GM20431 (cell line): Measurements from ENCODE around the gene TNFAIP2.

Experiments used
- in situ Hi-C: fragments of 300-500 bp; cut with MseI, MboI; formaldehyde crosslinking; loops from one replicate; pipeline ENCODE4 v1.15.0; 2020; ENCODE audit warnings: low sequenced_read_pairs; ENCODE audit not compliant: unreplicated experiment

Gene TNFAIP2

DNA sequence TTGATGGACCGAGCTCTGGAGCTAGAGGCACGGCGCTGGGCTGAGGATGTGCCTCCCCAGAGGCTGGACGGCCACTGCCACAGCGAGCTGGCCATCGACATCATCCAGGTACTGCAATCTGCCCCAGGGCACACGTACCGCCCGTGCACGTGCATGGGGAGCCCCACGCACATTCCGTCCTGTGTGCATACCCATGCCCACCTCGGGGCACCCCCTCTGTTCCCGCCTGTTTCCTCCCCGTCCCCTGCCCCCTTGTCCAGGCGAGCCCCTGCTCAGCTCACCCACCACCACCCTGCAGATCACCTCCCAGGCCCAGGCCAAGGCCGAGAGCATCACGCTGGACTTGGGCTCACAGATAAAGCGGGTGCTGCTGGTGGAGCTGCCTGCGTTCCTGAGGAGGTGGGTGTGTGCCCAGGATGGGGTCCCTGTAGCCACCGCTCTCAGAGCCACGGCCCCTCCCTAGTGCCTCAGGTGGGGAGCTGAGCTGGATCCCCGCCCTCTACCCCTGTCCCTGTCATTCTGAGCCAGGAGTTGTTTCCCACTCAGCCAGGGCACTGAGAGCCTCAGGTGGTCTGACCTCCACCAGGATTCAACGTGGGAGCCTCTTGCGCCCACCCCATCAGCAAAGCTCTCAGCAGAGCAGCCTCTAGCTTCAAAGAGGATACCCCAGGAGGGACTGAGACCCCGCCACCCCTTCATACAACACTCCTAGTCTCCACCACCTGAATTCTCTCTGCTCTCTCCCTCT, 6.9 kb downstream of the TNFAIP2 start:
- in situ Hi-C loops = no loop called here

DNA sequence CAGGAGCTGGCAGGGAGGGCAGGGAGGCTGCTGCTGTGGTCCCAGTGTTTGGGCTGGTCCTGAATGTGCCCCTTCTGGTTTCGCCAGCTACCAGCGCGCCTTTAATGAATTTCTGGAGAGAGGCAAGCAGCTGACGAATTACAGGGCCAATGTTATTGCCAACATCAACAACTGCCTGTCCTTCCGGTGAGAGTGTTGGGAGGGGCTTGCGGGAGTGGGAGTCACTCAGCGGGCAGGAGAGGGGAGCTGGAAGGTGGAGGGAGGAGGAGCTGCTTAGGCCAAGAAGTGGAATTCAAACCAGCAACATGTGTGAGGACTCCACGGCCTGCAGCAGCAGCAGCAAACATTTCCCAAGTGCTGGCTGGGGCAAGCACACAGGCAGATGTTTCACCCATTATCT, 7.7 kb downstream of the TNFAIP2 start:
- in situ Hi-C loops = no loop called here

DNA sequence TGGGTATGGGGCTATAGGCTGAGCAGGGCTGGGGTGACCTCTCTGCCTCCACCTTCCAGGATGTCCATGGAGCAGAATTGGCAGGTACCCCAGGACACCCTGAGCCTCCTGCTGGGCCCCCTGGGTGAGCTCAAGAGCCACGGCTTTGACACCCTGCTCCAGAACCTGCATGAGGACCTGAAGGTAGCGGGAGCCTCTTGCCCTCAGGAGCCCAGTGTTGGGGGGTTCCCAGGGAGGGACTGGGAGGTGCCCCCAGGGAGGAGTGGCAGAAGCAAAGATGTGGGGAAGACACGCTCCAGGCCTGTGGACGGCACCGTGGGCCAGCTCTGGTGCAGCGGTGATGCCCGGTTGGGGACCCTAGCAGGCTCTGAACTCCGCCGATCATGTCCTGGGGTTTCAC, 8.3 kb downstream of the TNFAIP2 start:
- in situ Hi-C loops = no loop called here

DNA sequence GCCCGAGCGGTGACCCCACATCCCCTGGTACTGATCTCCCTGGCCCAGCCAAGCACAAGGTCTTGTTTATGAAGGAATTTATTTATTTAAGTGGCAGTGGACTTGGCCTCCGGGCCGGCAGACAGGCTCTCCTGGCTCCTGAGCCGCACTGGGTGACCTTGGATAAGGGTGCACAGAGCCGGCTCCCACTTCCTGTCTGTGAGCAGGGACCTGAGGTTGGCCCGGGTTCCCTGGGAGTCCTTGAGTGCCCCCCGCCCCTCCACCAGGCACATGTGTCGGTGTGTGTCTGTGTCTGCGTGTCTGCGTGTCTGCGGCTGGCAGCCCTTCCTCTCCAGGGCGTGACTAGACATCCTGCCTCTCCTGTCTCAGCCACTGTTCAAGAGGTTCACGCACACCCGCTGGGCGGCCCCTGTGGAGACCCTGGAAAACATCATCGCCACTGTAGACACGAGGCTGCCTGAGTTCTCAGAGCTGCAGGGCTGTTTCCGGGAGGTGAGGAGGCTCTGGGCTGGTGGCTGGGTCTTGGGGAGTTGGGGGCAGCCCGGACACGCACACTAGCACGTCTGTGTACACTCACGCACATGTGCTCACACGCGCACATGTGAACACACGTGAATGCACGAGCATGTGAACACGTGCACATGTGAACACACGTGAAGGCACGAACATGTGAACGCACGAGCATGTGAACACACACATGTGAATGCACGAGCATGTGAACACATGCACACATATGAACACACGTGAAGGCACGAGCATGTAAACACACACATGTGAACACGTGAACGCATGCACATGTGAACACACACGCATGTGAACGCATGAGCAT, 9.3 kb downstream of the TNFAIP2 start:
- in situ Hi-C loops = no loop called here

DNA sequence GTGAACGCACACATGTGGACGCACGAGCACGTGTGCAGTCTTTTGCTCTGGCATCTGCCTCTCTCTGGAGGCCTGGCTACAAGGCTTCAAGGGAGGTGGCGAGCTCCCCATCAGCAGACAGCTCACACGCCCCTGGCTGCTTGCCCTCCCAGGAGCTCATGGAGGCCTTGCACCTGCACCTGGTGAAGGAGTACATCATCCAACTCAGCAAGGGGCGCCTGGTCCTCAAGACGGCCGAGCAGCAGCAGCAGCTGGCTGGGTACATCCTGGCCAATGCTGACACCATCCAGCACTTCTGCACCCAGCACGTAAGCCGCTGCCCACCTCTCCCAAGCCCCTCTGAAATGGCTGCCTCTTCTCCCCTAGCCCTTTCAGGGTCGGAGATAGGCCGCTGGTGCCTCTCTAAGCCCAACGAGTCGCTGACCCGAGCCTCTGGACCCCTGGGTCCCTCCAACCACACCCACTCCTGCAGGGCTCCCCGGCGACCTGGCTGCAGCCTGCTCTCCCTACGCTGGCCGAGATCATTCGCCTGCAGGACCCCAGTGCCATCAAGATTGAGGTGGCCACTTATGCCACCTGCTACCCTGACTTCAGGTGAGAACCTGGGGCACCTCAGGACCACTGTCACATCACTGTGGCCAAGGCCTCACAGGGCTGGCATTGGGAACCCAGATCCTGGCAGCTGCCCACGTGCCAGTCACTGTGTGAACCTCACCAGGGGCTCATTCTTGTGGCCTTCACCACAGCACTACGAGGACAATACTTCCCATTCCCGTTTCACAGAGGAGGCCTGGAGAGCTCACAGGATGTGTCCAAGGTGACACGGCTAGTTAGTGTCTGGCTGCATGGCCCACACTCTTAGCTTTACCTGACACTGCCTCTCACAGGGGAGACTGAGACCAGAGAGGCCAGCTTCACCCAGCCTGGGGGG, 10.2 kb downstream of the TNFAIP2 start:
- in situ Hi-C loops = no loop called here

DNA sequence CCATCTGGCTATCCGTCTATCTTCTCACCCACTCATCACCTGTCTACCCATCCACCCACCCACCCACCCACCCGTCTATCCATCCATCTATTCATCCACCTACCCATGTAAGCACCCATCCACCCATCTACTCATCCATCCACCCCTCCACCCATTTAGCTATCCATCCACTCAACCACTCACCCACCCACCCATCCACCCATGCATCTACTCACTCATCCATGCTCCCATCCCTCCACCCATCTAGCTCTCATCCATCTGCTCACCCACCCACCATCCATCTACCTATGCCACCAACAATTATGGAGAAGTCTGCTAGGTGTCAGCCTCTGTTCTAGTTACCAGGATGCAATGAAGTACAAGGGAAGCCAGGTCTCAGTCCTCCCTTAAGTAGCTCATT, 11.1 kb downstream of the TNFAIP2 start:
- in situ Hi-C loops = no loop called here

DNA sequence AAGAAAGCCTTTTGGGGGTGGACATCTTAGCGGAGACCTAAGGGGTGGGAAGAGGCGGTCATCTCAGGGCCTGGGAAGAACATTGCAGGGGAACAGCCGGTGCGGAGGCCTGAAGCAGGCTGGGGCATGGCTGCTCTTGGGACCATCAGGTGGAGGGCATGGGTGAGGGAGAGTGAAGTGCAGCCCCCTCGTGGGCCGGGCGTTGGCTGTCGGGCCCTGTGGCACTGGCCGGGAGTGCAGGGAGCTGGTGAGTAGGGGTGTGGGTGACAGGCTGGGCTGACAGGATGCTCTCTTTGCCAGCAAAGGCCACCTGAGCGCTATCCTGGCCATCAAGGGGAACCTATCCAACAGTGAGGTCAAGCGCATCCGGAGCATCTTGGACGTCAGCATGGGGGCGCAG, 11.7 kb downstream of the TNFAIP2 start:
- in situ Hi-C loops = no loop called here

DNA sequence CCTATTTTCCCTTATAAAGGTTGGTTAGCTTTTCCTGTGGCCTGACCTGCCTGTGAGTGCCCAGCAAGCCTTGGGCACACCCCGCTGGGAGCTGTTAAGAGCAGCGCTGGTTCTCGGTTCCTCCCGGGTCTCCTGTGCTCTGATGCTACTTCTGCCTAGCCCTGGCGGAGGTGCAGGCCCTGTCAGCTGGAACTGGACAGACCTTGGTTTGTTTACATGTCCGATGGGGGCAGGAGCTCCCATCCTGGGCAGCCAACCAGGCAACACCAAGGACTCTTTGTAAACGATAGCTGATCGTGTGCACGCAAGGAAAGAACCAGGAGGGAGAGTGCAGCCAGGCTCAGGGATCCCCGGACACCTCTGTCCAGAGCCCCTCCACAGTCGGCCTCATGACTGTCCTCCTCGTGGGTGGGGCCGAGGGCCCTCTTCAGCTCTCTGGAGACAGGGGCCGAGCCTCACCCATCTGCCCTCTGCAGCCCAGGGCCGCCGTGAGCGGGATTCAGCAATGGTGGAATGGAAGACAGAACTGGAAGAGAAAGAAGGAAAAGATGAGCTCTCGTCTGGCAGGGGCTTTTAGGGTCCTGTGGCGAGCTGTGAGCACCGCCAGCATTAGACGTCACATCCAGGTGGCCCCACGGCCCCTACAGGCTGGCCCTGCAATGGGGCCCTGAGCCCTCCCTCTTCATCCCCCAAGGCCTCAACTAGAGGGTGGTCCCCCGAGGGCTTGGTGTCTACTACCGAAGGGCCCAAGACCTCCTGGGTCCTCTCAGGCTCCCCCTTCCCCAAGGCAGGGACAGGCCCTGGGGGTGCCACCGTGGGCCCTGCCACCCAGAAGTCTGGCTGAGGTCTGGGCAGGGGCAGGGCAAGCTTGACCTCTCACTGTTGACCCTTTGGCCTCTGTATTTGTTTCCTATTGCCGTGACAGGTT, 12.3 kb downstream of the TNFAIP2 start:
- in situ Hi-C loops = no loop called here

DNA sequence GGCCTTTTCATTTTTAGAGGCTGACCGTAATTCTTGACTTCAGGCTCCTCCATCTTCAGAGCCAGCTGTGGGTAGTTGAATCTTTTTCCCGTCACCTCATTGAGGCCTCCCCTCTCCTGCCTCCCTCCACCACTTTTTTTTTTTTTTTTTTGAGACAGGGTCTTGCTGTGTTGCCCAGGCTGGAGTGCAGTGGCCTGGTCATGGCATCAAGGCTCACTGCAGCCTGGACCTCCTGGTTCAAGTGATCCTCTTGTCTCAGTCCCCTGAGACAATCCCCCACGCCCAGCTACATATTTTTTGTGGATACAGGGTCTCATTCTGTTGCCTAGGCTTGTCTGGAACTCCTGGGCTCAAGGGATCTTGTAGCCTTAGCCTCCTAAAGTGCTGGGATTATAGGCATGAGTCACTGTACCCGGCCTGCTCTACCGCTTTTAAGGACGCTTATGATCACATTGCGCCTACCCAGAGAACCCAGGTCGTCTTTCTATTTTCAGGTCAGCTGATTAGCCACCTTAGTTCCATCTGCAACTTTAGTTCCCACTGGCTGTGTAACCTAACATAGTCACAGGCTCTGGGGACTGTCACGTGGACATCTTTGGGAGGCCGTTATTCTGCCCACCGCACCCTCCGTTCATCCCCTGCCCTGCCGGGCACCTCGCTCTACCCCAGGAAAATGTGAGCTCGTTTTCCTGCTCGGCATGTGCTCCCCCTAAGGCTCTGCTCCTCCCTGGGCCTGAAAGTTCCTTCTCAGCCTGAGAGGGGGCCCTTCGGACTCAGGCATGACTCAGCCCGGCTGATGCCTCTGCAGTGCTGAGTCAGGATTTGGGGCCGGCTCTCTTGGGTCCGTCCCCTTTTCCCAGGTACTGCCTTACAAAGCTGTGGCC, 13.4 kb downstream of the TNFAIP2 start:
- in situ Hi-C loops = no loop called here

DNA sequence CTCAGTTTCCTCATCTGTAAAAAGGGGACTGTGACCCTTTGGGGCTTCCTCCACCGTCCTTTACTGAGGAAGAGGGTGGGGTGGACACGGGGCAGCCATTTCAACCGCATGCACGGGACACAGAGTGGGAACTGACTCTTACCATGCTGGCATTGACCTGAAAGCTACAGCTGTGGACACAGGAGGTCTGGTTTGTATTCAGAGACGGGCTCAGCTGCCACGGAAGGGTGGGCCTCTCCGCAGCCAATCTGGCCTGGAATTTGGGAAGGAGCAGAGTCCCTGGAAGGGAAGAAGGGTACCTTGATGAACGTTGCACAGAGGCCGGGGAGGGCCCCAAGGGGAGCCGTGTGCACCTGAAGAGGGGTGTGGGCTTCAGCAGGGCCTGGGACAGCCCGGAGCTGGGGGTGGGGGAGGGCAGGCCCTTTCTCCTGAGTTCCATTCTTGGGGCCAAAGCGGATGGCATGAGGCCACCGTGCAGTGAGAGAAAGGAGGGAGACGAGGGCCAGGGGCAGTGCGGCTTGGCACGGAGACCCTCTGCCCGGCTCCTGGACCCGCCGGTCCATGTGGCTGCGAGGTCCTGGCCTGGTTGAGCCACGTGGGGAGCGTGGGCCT, 14.5 kb downstream of the TNFAIP2 start:
- in situ Hi-C loops = no loop called here

DNA sequence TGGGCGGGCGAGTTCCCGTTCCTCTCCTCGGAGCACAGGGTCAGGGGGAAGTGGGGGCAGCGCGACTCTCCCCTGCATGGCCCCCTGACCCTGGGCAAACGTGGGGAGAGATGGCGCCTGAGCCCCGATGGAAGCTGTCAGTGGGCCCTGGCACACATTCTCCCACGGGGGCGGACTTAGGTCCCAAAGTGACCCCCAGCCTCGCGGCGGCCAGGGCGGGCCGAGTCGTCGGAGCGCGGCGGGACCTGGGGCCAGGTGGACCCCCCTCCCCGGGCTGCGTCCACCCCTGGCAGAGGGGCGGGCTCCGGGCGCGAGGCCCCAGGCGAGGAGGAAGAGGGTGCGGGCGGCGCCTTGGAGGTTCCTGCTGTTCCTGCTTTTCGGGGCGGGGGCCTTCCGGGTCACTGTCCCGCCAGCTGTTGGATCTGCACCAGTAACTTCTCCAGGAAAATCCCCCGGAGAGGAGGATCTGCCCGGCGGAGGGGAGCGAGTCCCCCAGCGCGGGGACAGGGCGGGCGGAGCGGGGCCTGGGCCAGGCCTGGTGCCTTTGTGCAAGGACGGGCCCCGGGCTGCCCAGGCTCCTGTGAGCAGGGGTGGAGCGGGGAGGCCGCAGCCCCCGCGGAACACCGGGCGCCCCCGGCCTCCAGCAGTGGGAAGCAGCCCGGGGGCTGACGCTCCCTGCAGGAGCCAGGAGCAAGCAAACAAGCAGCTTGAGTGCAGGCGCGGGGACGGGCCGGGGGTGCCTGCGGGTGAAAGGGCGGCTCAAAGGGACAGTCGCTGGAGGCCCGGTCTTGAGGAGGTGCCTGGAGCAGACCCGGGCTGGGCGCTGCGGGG, 15.3 kb downstream of the TNFAIP2 start:
- in situ Hi-C loops = no loop called here

DNA sequence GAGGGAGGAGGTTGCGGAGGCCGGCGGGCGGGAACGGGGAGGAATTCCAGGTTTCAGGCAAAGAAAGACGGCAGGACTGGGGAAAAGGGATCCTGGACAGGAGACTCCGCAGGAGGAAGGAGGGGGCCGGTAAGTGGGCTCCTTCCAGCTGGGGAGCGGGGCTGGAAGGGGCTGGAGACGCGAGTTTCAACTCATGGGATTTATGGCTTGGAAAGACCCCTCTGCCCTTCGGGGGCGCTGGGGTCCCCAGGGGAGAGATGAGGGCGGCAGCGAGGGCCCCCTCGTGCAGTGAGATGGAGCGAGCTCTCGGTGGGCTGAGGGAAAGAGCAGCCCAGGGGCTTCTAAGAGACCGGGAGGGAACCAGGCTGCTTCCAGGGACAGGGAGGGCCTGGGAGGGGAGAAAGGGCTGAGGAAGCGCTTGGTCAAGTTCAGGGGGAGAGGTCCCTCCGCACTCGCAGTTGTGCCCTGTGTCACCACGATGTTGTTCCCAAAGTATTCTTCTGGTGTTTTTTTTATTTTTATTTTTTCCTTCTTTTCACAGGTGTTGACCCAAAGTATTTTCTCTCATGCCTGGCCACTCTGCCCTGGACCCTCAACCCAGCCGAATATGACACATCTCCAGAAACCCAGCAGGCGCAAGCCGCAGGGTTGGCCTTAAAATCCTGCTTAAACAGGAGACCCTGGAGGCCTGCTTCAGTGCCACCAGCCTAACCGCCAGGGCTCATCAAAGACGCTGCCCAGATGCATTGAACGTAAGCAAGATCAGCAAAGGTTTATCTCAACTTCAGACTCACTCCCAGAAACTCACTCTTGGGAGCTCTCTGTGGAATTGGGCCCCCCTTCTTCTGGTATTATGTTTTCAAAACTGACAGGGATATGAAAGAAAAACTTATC, 16.1 kb downstream of the TNFAIP2 start:
- in situ Hi-C loops = no loop called here

DNA sequence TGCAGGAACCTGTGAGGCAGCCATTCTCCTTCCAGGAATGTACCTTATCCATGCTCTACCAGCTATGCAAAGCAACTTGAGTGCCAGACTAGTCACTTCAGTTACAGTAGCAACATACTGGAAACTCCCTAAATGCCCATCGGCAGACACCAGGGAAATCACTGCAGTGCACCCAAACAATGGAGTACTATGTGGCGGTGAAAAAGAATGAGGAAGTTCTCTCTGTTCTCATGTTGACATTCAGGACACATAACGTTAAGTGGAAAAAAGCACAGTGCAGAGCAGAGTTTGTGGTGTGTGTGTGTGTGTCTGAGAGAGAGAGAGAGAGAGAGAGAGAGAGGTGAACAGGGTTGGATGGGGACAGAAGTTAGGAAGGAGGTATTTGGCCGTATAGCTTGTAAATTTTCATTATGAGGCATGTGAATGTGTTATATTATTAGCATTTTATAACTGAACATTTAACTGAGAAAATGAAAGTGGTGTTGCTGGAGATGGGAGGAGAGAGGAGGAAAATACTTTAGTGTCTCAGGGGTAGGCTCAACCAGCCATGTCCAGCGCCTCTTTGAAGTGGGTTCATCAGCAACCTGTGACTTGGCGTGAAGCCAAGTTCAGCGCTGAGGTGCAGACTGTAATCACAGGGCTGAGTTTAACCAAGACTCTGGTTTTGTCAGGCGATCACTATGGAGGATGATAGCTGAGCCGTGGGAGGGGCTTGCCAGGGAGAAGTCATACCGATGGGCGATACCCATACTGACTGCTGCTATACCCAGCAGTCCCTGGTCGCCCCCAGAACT, 17.3 kb downstream of the TNFAIP2 start:
- in situ Hi-C loops = no loop called here

DNA sequence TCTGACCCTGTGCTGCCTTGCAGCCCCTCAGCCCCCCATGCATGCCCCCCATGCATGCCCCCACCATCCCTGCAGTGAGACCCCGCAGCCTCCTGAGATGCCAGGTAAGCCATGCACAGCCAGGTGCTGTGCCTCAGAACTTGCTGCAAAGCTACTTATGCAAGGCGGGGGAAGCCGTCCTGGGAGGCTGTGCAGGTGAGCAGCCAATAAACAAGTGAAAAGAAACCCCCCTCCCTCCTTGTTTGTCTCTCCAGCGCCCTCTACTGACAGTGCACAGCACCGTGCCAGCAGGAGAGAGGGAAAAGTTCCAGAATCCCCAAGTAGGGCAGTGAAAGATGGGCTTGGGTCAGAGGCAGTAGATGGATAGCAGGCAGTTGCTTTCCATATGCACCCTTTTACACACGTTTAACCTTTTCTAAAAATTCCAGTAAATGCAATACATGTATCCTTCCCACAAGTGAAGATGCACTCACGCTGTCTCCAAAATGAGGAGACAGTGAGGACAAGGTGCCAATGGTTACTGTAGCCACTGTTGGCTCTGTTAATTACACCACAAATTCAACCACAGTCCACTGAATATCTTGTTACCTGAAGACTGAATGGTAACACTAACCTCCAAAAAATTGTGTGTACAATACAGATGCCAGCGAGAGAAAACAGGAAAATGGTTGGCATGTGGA, 18.0 kb downstream of the TNFAIP2 start:
- in situ Hi-C loops = no loop called here

DNA sequence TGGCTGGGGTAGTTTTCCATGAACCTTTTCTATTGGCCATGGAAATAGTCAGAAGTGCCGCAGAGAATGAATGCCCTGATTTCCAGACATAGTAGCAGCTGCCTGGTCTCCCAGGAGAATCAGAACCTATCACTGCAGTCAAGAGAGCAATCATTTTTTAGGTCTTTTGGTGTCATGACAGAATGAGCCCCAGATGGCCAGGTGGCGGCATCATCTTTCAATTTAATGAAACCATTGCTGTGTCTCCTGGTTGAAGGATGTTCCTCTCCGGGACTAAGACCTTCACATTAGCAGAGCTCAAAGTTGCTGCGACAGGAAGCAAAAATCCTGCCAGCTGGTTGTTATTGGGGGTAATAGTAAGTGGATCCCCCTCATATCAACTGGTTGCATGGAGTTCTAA, 18.8 kb downstream of the TNFAIP2 start:
- in situ Hi-C loops = no loop called here
